Epithelial cell of proximal tubule (primary cell): Measurements from ENCODE around the gene HYDIN. TPM values are rescaled to one million over a fixed set of nuclear protein-coding genes. Genes with fewer than 3 reads are reported as not detected.
"Not testable (repeated sequence)": the region's sequence is repeated elsewhere in the genome, so short reads cannot be mapped to it uniquely, and the experiment has no call there.

ENCODE experiments used
- DNase-seq: peaks from one replicate; pipeline ENCODE4 v3.0.0-alpha.2; 2011; ENCODE audit warnings: low read depth
- H3K4me3 ChIP-seq: 2 replicates; pipeline ENCODE4 v1.5.1; 2011; ENCODE audit warnings: low read depth, mild to moderate bottlenecking, low read length
- CTCF ChIP-seq: conservative IDR thresholded peaks from 2 replicates; pipeline ENCODE4 v1.5.1; 2012; ENCODE audit warnings: low read depth, mild to moderate bottlenecking, low read length
- total RNA-seq: library from RNA; depleted of rRNA; stranded (reverse); fragments of >200 nt; gene quantifications from 2 replicates; pipeline ENCODE4 v1.2.3, GENCODE V29; 2015

HYDIN gene
- total RNA-seq, 1 donor from 2014 or later: 1.5 TPM

- DNase-seq, H3K4me3 ChIP-seq: not testable (repeated sequence)
Observed at GRCh38 chr16:70884652-70885051, 345.9 kb downstream of the HYDIN start.

- DNase-seq, H3K4me3 ChIP-seq: not testable (repeated sequence)
Observed at GRCh38 chr16:70882311-70882710, 348.2 kb downstream of the HYDIN start.

- H3K4me3 ChIP-seq, DNase-seq: not testable (repeated sequence)
Observed at GRCh38 chr16:70877895-70878294, 352.6 kb downstream of the HYDIN start.

- H3K4me3 ChIP-seq, DNase-seq: not testable (repeated sequence)
Observed at GRCh38 chr16:70876442-70876841, 354.1 kb downstream of the HYDIN start.

- not testable (repeated sequence) for H3K4me3 ChIP-seq, DNase-seq
Observed at GRCh38 chr16:70864698-70865097, 365.8 kb downstream of the HYDIN start.

GRCh38 chr16:70861996-70862395, 368.5 kb downstream of the HYDIN start:
- not testable (repeated sequence) for DNase-seq

GRCh38 chr16:70851299-70851698, 379.2 kb downstream of the HYDIN start:
- H3K4me3 ChIP-seq, DNase-seq: not testable (repeated sequence)

More at GRCh38 chr16:70861996-70862395, 368.5 kb downstream of the HYDIN start:
- not testable (repeated sequence) for H3K4me3 ChIP-seq

GRCh38 chr16:70823498-70824118, 406.9 kb downstream of the HYDIN start:
- not testable (repeated sequence) for H3K4me3 ChIP-seq, DNase-seq

GRCh38 chr16:70822734-70823133, 407.8 kb downstream of the HYDIN start:
- not testable (repeated sequence) for H3K4me3 ChIP-seq, DNase-seq

GRCh38 chr16:70818088-70818487, 412.4 kb downstream of the HYDIN start:
- DNase-seq, H3K4me3 ChIP-seq: not testable (repeated sequence)

GRCh38 chr16:70809392-70810060, 421.0 kb downstream of the HYDIN start:
- DNase-seq: no peak
- H3K4me3 ChIP-seq: no peak overlapping the region
- no peak for TF ChIP-seq CTCF

GRCh38 chr16:70808371-70808770, 422.2 kb downstream of the HYDIN start:
- H3K4me3 ChIP-seq: no peak overlapping the region
- TF ChIP-seq CTCF: peak; percentile 26
- no peak for DNase-seq
